ENCODE measurements around the gene ANXA2R. TPM values are rescaled to one million over a fixed set of nuclear protein-coding genes. Genes with fewer than 3 reads are reported as not detected.

The ANXA2R gene
- total and polyA plus RNA-seq, 2 of the 13 experiments (the other 11 are each of a cell fraction or from before 2014, with no cell fraction given) = 0.95 to 1.3 TPM

GRCh38 chr5:43039471-43040286, 440 bp downstream of the ANXA2R start (continued):
- TF ChIP-seq CENPBD1 (CRISPR knock-in tag; IDR thresholded peaks at IDR 0.05; ENCODE audit: borderline replicate concordance, low read depth) (no peak), FOXP1 (IDR thresholded peaks at IDR 0.05) (no peak), FOXP1 (CRISPR knock-in tag; IDR thresholded peaks at IDR 0.05) (no peak), GLMP (CRISPR knock-in tag; IDR thresholded peaks at IDR 0.05; ENCODE audit: borderline replicate concordance) (no peak), HBP1 (CRISPR knock-in tag; IDR thresholded peaks at IDR 0.05; ENCODE audit: low read depth) (no peak; the same call in 1 of the 2 replicates), PRMT3 (CRISPR knock-in tag; IDR thresholded peaks at IDR 0.05; ENCODE audit: borderline replicate concordance, low read depth) (no peak), HOXD1 (CRISPR knock-in tag; IDR thresholded peaks at IDR 0.05) (no peak), KAT7 (CRISPR knock-in tag; IDR thresholded peaks at IDR 0.05; ENCODE audit: borderline replicate concordance) (0 out of 2 replicates have a peak, but pooled peaks have one; percentile 7), ARID3A (IDR thresholded peaks at IDR 0.05; ENCODE audit: low read depth, low read length) (no peak), ZNF274 (CRISPR knock-in tag; IDR thresholded peaks at IDR 0.05) (no peak), BORCS8-MEF2B (CRISPR knock-in tag; IDR thresholded peaks at IDR 0.05) (peak; percentile 55; the same call in 1 of the 2 replicates), GABPA (IDR thresholded peaks at IDR 0.05; ENCODE audit: low read depth, low read length) (peak; percentile 22; the same call in 1 of the 2 replicates), GABPA (CRISPR knock-in tag; IDR thresholded peaks at IDR 0.05; ENCODE audit: low read depth) (no peak), NFYB (CRISPR knock-in tag; IDR thresholded peaks at IDR 0.05) (no peak), MLLT10 (CRISPR knock-in tag; IDR thresholded peaks at IDR 0.05) (no peak), ZNF264 (CRISPR knock-in tag; IDR thresholded peaks at IDR 0.05) (0 out of 2 replicates have a peak, but pooled peaks have one; percentile 31)
- TF ChIP-seq, protein P1, sequence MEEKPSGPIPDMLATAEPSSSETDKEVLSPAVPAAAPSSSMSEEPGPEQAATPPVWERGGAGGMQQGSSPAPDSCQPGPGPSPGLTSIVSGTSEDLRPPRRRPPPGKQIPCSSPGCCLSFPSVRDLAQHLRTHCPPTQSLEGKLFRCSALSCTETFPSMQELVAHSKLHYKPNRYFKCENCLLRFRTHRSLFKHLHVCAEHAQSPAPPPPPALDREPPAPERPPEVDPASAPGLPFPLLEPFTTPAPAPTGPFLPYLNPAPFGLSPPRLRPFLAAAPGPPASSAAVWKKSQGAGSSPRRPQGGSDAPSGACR (CRISPR knock-in tag; IDR thresholded peaks at IDR 0.05) = no peak
- TF ChIP-seq, protein P2, sequence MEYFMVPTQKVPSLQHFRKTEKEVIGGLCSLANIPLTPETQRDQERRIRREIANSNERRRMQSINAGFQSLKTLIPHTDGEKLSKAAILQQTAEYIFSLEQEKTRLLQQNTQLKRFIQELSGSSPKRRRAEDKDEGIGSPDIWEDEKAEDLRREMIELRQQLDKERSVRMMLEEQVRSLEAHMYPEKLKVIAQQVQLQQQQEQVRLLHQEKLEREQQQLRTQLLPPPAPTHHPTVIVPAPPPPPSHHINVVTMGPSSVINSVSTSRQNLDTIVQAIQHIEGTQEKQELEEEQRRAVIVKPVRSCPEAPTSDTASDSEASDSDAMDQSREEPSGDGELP (IDR thresholded peaks at IDR 0.05; ENCODE audit: borderline replicate concordance, low read depth) = peak; percentile 49; the same call in 1 of the 2 replicates
